GM06990 (cell line): Measurements from ENCODE around the gene INVS.

Experiments used
- DNase-seq: peaks from one replicate; pipeline ENCODE4 v3.0.0-alpha.2; 2011; ENCODE audit not compliant: insufficient read length; ENCODE audit errors: extremely low read depth
- H3K27me3 ChIP-seq: replicated peaks from 2 replicates; pipeline ENCODE4 v1.6.0; 2011; ENCODE audit warnings: low read length; ENCODE audit not compliant: control insufficient read depth, insufficient read depth
- H3K36me3 ChIP-seq: 2 replicates; pipeline ENCODE4 v1.5.1; 2011; ENCODE audit warnings: low read length; ENCODE audit not compliant: control insufficient read depth, insufficient read depth
- H3K4me3 ChIP-seq: replicated peaks from 2 replicates; pipeline ENCODE4 v1.5.1; 2011; ENCODE audit warnings: low read depth, mild to moderate bottlenecking, control low read depth, low read length
- CTCF ChIP-seq: IDR thresholded peaks from 2 replicates; pipeline ENCODE4 v1.5.1; 2011; ENCODE audit warnings: low read length, control low read depth, mild to moderate bottlenecking, inconsistent platforms; ENCODE audit not compliant: insufficient read depth, poor library complexity, severe bottlenecking

INVS gene, protein sequence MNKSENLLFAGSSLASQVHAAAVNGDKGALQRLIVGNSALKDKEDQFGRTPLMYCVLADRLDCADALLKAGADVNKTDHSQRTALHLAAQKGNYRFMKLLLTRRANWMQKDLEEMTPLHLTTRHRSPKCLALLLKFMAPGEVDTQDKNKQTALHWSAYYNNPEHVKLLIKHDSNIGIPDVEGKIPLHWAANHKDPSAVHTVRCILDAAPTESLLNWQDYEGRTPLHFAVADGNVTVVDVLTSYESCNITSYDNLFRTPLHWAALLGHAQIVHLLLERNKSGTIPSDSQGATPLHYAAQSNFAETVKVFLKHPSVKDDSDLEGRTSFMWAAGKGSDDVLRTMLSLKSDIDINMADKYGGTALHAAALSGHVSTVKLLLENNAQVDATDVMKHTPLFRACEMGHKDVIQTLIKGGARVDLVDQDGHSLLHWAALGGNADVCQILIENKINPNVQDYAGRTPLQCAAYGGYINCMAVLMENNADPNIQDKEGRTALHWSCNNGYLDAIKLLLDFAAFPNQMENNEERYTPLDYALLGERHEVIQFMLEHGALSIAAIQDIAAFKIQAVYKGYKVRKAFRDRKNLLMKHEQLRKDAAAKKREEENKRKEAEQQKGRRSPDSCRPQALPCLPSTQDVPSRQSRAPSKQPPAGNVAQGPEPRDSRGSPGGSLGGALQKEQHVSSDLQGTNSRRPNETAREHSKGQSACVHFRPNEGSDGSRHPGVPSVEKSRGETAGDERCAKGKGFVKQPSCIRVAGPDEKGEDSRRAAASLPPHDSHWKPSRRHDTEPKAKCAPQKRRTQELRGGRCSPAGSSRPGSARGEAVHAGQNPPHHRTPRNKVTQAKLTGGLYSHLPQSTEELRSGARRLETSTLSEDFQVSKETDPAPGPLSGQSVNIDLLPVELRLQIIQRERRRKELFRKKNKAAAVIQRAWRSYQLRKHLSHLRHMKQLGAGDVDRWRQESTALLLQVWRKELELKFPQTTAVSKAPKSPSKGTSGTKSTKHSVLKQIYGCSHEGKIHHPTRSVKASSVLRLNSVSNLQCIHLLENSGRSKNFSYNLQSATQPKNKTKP

GRCh38 chr9:100098887-100099721 is at the start of gene INVS, which contains the start of gene ERP44:
INVS (plus strand) TSS chr9:100099243; CDS start chr9:100104522, 5,279 bp downstream.
ERP44 (minus strand) TSS chr9:100099000; CDS start chr9:100098840, 160 bp downstream.
- Histone ChIP-seq H3K36me3 (peaks cover 4% of the 10 kb centered on the region), H3K27me3 (no peaks in the 10 kb centered on the region), H3K4me3 (peak within 1 kb of the TSS; percentile 100)
- no peak for TF ChIP-seq CTCF
- DNase-seq, result peak; percentile 96

- Histone ChIP-seq H3K4me3 (no peak overlapping the region), H3K36me3 (peaks cover 2% of the 10 kb centered on the region), H3K27me3 (no peaks in the 10 kb centered on the region)
- no peak for DNase-seq
- TF ChIP-seq CTCF, result no peak
Measured at GRCh38 chr9:100049551-100049950, 49.5 kb upstream of the INVS start.

- Histone ChIP-seq H3K4me3 (no peak overlapping the region), H3K27me3 (no peaks in the 10 kb centered on the region), H3K36me3 (no peaks in the 10 kb centered on the region; the same call in 1 of the 2 replicates)
- no peak for TF ChIP-seq CTCF
- DNase-seq, result no peak
Measured at GRCh38 chr9:100052375-100052774, 46.7 kb upstream of the INVS start.

- no peak overlapping the region for H3K4me3 ChIP-seq
- H3K27me3 ChIP-seq, result no peaks in the 10 kb centered on the region
- no peaks in the 10 kb centered on the region; the same call in 1 of the 2 replicates for H3K36me3 ChIP-seq
- no peak for TF ChIP-seq CTCF
- DNase-seq, result no peak
Measured at GRCh38 chr9:100056561-100056960, 42.5 kb upstream of the INVS start.

DNA sequence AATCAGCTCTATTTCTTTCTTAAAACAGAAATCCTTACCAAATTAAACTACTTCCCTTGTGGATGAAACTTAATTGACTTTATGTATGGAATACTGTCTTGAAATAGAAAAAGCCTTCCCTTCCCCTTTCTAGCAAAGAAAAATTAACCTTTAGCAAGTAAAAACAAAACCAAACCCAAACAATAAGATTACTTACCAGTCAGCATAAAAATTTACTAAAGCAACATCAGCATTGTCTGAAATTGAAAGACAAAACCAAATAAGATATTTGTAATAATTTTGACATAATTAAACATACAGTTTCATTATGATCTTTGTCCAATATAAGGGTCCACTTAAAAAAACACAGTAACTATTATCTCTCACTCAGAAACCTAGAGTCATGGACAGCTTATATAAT is 41.4 kb upstream of the INVS start:
- no peaks in the 10 kb centered on the region for H3K27me3 ChIP-seq
- no peak for TF ChIP-seq CTCF
- no peak for DNase-seq
- H3K4me3 ChIP-seq, result no peak overlapping the region
- no peaks in the 10 kb centered on the region for H3K36me3 ChIP-seq
